GM19468 (cell line): Measurements from ENCODE around the gene FPGT.
"Not testable (repeated sequence)": the region's sequence is repeated elsewhere in the genome, so short reads cannot be mapped to it uniquely, and the experiment has no call there.

Source experiments
- ATAC-seq: cut with Tn5 transposase; IDR thresholded peaks from one replicate; pipeline ENCODE4 v1.9.1; 2021; ENCODE audit warnings: mild to moderate bottlenecking, moderate library complexity, moderate number of reproducible peaks; ENCODE audit not compliant: unreplicated experiment; ENCODE audit errors: extremely low read depth

The FPGT gene

DNA sequence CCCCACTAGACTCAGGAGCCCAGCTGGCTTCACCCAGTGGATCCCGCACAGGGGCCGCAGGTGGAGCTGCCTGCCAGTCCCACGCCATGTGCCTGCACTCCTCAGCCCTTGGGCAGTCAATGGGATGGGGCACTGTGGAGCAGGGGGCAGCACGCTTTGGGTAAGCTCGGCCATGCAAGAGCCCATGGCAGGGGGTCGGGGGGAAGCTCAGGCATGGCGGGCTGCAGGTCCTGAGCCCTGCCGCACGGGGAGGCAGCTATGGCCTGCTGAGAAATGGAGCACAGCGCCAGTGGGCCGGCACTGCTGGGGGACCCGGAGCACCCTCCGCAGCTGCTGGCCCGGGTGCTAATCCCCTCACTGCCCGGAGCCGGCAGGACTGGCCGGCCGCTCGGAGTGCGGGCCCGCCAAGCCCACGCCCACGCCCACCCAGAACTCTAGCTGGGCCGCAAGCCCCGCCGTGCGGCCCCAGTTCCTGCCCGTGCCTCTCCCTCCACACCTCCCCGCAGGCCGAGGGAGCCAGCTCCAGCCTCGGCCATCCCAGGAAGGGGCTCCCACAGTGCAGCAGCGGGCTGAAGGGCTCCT is 55.3 kb downstream of the FPGT start:
- ATAC-seq: not testable (repeated sequence)
